Measurements from ENCODE around the gene USP17L11.
"Not testable (repeated sequence)": the region's sequence is repeated elsewhere in the genome, so short reads cannot be mapped to it uniquely, and the experiment has no call there.

The USP17L11 gene

GRCh38 chr4:9215105-9215504 is at the start of gene USP17L11:
Gene USP17L11 (plus strand): TSS chr4:9215405. CDS start chr4:9215405, 0 bp downstream.
- not testable (repeated sequence) for DNase-seq (ENCODE audit: low spot score)

- not testable (repeated sequence) for DNase-seq (ENCODE audit: low spot score)
Observed at GRCh38 chr4:9165990-9166389, 49.2 kb upstream of the USP17L11 start.

GRCh38 chr4:9169791-9170459 is 45.3 kb upstream of the USP17L11 start, which contains the start of gene FAM90A26:
Gene FAM90A26 (plus strand): TSS chr4:9170409. CDS start chr4:9173173, 2,764 bp downstream.
- not testable (repeated sequence) for DNase-seq (ENCODE audit: low spot score)

- DNase-seq (ENCODE audit: low spot score) = not testable (repeated sequence)
Observed at GRCh38 chr4:9210357-9210756, 4.8 kb upstream of the USP17L11 start, which contains the start of gene USP17L10. Gene USP17L10 (plus strand): TSS chr4:9210657. CDS start chr4:9210657, 0 bp downstream.

GRCh38 chr4:9214701-9215100 is 504 bp upstream of the USP17L11 start:
- DNase-seq (ENCODE audit: low spot score) = not testable (repeated sequence)

GRCh38 chr4:9219852-9220251 is 4.6 kb downstream of the USP17L11 start, which contains the start of gene USP17L12:
Gene USP17L12 (plus strand): TSS chr4:9220152. CDS start chr4:9220152, 0 bp downstream.
- DNase-seq (ENCODE audit: low spot score) = not testable (repeated sequence)

DNA sequence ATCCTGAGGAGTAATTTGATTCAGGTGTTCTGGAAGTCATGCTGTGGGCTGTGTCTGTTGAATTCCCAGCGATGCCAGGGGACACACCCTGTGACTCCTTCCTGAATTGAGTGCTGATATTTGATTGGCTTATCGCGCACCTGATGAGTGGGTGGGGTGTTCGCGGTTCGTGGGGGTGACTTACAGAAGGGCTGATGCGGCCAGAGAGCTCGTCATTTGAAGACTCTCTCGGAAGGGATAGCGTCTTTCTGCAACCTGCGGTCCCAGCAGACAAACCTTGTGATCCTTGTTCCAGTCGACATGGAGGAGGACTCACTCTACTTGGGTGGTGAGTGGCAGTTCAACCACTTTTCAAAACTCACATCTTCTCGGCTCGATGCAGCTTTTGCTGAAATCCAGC is 9.4 kb downstream of the USP17L11 start, which contains the start of gene USP17L13:
TSS of gene USP17L13 (plus strand) at position 301 of the 400 bp plus-strand sequence. CDS start at position 301, 0 bp downstream.
- not testable (repeated sequence) for DNase-seq (ENCODE audit: low spot score)

DNA sequence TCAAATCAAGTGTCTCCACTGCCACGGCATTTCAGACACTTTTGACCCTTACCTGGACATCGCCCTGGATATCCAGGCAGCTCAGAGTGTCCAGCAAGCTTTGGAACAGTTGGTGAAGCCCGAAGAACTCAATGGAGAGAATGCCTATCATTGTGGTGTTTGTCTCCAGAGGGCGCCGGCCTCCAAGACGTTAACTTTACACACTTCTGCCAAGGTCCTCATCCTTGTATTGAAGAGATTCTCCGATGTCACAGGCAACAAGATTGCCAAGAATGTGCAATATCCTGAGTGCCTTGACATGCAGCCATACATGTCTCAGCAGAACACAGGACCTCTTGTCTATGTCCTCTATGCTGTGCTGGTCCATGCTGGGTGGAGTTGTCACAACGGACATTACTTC is 15.0 kb downstream of the USP17L11 start:
- not testable (repeated sequence) for DNase-seq (ENCODE audit: low spot score)

DNA sequence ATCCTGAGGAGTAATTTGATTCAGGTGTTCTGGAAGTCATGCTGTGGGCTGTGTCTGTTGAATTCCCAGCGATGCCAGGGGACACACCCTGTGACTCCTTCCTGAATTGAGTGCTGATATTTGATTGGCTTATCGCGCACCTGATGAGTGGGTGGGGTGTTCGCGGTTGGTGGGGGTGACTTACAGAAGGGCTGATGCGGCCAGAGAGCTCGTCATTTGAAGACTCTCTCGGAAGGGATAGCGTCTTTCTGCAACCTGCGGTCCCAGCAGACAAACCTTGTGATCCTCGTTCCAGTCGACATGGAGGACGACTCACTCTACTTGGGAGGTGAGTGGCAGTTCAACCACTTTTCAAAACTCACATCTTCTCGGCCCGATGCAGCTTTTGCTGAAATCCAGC is 18.9 kb downstream of the USP17L11 start, which contains the start of gene USP17L15:
TSS of gene USP17L15 (plus strand) at position 301 of the 400 bp plus-strand sequence. CDS start at position 301, 0 bp downstream.
- DNase-seq (ENCODE audit: low spot score) = not testable (repeated sequence)

GRCh38 chr4:9238461-9238860 is 23.3 kb downstream of the USP17L11 start:
- DNase-seq (ENCODE audit: low spot score) = not testable (repeated sequence)

DNA sequence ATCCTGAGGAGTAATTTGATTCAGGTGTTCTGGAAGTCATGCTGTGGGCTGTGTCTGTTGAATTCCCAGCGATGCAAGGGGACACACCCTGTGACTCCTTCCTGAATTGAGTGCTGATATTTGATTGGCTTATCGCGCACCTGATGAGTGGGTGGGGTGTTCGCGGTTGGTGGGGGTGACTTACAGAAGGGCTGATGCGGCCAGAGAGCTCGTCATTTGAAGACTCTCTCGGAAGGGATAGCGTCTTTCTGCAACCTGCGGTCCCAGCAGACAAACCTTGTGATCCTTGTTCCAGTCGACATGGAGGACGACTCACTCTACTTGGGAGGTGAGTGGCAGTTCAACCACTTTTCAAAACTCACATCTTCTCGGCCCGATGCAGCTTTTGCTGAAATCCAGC is 28.4 kb downstream of the USP17L11 start, which contains the start of gene USP17L17:
TSS of gene USP17L17 (plus strand) at position 301 of the 400 bp plus-strand sequence. CDS start at position 301, 0 bp downstream.
- DNase-seq (ENCODE audit: low spot score) = not testable (repeated sequence)

- DNase-seq (ENCODE audit: low spot score) = not testable (repeated sequence)
Observed at GRCh38 chr4:9247953-9248680, 32.9 kb downstream of the USP17L11 start, which contains the start of gene USP17L18. Gene USP17L18 (plus strand): TSS chr4:9248630. CDS start chr4:9248630, 0 bp downstream.

DNA sequence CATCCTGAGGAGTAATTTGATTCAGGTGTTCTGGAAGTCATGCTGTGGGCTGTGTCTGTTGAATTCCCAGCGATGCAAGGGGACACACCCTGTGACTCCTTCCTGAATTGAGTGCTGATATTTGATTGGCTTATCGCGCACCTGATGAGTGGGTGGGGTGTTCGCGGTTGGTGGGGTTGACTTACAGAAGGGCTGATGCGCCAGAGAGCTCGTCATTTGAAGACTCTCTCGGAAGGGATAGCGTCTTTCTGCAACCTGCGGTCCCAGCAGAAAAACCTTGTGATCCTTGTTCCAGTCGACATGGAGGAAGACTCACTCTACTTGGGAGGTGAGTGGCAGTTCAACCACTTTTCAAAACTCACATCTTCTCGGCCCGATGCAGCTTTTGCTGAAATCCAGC is 37.9 kb downstream of the USP17L11 start, which contains the start of gene USP17L19:
TSS of gene USP17L19 (plus strand) at position 301 of the 400 bp plus-strand sequence. CDS start at position 301, 0 bp downstream.
- DNase-seq (ENCODE audit: low spot score) = not testable (repeated sequence)

GRCh38 chr4:9257824-9258223 is 42.6 kb downstream of the USP17L11 start, which contains the start of gene USP17L20:
Gene USP17L20 (plus strand): TSS chr4:9258124. CDS start chr4:9258124, 0 bp downstream.
- not testable (repeated sequence) for DNase-seq (ENCODE audit: low spot score)

GRCh38 chr4:9262572-9262971 is 47.4 kb downstream of the USP17L11 start, which contains the start of gene USP17L21:
Gene USP17L21 (plus strand): TSS chr4:9262872. CDS start chr4:9262872, 0 bp downstream.
- DNase-seq (ENCODE audit: low spot score) = not testable (repeated sequence)
